ENCODE results near the gene PDE7B. TPM values are rescaled to one million over a fixed set of nuclear protein-coding genes. Genes with fewer than 3 reads are reported as not detected.

Gene PDE7B
- polyA plus RNA-seq (2013, experiment 1 of 2; ENCODE audit: insufficient read length), result 5.7 TPM
- polyA plus RNA-seq (2013, experiment 2 of 2; ENCODE audit: insufficient read length), result 7.8 TPM

DNA sequence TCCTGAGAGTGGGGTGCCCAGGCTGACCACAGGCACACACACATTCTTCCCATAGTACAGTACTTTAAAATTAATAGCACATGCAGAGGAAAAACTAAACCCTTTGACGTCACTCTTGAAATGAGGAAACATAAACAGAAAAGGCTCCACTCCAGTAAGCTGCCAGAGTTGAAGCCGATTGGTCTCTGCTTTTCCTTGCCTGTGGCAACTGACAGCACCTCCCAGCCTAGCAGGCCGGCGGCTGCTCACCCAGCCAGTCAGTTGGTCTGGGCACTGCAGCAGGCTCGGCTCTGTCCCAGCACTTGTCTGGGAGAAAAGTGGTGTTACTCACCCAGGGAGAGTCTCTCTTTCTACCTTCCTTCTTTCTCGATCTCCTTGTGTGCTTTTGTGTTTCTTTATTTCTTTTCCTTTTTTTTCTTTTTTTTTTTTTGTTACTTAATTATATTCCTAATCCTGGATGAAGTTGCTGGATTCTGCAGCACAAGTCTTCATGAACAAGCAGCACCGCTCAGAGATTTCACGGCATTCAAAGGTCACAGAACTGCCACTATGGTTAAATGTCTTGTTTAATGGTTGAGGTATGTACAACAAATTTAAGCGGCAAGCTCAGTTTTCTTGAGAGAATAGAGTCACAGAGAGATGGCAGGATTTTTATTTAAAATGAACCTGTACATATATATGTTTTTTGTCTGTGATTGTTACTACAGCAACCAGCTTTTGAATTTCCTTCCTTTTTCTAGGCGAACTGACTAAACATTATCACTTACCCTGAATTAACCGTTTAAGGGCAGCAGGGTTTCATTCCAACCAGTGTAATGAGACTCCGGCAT lies at the start of gene PDE7B:
Gene PDE7B, plus strand, starts transcription at position 260 of the 830 bp plus-strand sequence.
- peak; percentile 98 for DNase-seq

GRCh38 chr6:135801755-135802465 lies 49.6 kb upstream of the PDE7B start:
- DNase-seq, result no peak

- no peak for DNase-seq
Measured at GRCh38 chr6:135810486-135810885, 41.0 kb upstream of the PDE7B start.

GRCh38 chr6:135811170-135811569 lies 40.3 kb upstream of the PDE7B start:
- DNase-seq, result no peak

DNA sequence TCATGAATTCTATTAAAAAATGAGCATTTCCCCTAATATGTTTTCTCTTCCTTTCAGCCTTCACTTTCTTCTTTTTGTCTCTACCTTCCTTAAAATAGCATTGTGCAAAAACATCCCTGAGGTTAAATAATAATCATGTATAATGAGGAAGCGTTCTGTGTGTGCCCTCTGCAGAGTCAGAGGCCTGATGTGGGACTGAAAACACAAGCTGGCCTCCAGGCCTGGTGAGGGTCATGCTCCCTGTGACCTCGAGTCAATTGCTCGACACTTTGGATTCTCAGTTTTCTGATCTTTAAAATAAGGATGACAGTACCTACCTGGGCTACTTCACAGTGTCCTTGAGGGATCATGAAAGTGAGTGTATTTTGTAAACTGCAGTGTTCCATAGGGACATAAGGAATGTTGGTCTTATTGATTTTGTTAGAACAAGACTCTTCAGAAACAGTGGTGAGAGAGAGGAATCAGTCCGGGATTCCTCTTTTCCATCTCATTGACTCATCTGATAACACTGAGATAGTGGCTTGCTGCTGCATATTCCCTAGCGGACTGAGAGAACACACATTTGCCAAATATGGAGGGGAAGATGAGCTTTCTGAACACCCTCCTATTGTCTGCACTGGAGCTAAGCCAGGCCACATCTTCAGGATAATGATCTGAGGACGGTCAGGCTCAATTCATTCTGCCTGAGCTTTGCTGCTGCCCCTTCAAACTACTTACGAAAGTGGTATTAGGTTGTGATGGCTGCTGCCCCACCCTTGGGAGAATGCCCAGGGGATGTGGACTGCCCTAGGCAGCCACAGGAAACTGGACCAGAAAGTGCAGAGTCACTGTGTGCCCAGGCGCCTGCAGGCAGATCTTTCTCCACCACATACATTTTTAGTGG lies 39.6 kb upstream of the PDE7B start:
- peak; percentile 65 for DNase-seq

DNA sequence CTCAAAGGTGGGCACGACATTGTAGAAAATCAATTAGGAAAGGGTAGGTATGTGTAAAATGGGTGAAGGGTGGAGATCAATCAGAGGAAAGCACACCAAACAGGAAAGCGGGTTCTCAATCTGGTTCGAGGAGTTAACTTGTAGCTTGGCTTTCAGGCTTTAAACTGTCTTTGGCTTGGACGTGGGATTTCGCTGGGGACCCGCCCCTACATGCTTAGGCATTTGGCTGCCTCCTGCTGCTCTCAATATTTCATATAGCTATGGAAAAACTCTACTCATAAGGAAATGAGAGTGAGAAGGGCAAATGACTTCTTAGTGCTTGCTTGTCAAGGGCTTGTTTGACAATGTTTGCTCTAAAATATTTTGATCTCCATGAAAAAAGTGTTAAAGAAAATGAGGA lies 38.1 kb upstream of the PDE7B start:
- no peak for DNase-seq

- DNase-seq, result no peak
Measured at GRCh38 chr6:135814043-135814442, 37.5 kb upstream of the PDE7B start.

- no peak for DNase-seq
Measured at GRCh38 chr6:135815216-135815615, 36.3 kb upstream of the PDE7B start.

DNA sequence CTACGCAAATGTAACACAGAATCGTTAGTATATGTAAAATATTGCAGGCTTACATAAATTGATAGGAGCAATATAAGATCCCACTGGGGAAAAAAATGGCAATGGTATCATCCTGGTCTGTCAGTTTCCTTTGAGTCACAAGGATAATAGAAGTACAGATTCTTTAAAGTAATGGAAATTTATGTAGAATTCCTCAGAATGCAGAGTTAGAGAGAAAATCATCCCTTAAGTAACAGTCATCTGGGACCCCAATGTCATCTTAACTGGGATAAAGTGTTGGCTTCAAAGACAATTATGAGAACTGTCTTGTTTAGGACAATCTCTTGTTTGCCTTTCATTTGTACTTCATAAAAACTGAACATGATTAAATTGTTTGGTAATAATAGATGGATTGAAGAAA lies 34.5 kb upstream of the PDE7B start:
- no peak for DNase-seq

DNA sequence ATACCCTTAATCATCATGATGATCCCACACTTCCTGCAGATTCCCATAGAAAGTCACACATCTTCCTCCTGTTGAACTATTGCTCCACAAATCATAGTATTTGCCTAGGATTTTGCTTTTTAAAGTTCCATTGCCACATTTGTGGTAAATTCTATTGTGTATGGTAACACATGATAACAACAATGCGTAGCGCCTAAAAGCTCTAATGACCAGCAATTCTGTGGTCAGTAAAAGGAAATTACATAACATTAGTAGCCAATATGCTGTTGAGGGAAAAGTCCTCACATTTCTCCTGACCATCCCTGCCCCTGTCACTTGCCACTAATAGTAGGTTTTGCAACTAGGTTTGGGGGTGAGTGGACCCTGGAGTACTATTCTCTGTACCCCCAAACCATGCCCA lies 31.8 kb upstream of the PDE7B start:
- DNase-seq, result no peak

DNA sequence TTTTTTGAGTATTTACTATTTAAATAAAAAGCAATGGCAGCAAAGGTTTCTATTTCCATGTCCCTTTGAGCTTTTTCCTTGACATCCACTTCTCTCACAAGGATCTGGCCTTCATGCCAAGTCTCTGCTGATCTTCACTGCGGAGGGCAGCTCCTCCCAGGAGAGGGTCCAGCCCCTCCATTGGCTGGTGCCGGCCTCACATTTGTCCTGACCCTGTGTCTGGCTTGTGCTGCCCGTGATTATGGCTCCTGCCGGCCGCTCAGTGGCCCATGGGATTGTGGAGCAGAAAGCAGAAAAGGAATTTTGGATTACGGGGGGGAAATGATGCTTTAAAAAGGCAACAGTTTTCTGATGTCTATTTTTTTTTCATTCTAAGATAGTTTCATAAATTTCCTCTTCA lies 31.2 kb upstream of the PDE7B start:
- DNase-seq, result no peak

DNA sequence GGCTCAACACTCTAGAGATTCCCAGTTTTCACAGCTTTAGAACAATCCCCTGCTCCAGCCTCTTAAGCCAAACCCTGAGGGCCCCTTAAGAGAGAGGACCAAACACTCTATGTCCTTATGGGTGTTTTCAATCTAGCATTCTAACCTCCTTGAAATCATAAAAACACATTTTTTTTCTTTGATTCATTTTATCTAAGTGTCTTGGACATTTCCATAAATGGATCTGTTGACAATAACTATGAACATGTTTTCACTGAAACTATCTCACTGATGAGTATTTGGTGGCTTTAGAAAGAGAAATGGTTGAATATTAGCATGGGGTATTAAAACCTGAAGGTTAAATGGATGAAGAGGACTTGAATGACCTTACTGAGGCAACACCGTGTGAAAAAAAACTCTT lies 27.6 kb upstream of the PDE7B start:
- DNase-seq, result peak; percentile 62

DNA sequence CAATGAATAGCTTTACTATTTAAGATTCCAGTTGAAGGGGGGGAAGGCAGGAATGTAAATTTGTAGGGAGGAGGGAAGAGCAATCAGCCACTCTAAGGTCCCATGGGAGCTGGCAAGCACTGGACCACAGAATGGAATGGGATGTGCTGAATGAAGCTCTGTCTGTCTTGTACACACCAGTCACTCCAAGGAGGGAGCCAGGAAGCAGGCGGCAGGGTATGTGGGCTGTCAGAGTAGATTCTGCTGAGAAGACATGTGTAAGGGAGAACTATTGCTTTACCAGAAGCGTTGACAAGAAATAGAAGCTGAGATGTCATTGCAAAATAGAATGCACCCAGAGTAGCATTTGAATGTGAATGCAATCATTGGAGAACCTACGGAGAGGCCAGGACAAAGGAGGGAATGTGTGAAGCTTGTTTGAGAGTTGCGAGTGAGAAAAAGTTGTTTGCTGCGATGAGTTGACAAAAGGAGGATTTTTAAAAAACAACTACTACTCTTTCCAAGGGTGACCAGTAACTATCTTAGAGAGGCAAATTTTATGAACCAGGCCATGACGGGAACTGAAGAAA lies 25.2 kb upstream of the PDE7B start:
- peak; percentile 46 for DNase-seq

DNA sequence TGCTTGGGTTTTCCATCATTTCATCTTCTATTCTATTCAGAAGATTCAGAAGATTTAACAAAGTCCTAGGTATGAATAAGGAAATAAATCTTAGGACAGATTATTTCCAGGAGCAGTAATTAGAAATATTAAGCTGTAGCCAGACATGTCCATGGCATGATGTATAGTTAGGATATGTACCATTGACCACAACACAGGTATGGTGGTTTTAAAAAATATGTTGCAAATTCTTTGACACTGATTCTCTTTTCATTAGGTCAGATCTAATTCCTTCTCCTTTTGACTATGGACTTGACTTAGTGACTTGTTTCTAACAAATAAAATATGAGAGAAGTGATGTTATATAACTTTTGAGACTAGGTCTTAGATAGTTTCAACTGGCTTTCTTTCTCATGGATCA lies 23.5 kb upstream of the PDE7B start:
- DNase-seq, result no peak

- DNase-seq, result peak; percentile 92
Measured at GRCh38 chr6:135830452-135830881, 21.0 kb upstream of the PDE7B start.

DNA sequence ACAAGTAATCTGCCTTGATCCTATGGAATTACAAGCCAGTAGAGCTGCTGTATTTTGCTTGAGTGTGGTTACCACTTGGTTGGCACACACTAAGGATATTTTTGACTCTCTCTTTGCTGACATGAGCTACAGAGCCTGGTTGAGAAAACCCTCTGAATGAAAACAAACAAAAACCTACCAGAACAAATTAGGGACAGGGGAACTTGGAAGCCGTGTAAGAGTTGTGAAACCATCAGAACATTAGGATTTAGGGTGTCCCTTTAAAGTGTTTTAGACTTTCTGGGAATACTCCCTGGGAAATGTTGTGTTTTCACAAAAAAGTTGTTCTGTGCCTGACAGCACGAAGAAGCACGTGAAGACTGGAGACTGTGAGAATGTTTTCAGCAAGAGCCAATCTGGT lies 20.5 kb upstream of the PDE7B start:
- DNase-seq, result no peak

GRCh38 chr6:135832166-135832565 lies 19.3 kb upstream of the PDE7B start:
- DNase-seq, result no peak

- no peak for DNase-seq
Measured at GRCh38 chr6:135833771-135834170, 17.7 kb upstream of the PDE7B start.

- no peak for DNase-seq
Measured at GRCh38 chr6:135837735-135838449, 13.6 kb upstream of the PDE7B start.

DNA sequence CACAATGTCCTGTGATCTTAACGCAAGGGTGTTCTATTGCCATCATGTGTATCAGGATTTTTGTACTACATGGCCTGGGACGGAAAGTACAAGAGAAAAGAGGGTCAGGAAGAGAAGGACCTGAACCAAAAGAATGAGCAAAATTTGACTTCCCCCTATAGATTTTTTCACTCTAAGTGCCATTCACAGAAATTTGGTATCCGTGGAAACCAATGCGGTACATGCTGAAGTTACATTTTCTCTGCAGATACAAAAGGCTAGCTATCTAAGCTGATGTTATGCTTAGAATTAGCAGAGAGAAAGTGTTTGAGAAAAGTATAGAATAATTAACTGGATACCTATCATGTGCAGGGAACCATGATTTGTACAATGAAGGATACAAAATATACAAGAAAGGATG lies 12.4 kb upstream of the PDE7B start:
- no peak for DNase-seq

- no peak for DNase-seq
Measured at GRCh38 chr6:135842618-135843392, 8.7 kb upstream of the PDE7B start.

Measured in fibroblast of skin of back (primary cell).